Esophagus muscularis mucosa (tissue), 4 donors: ENCODE data around the gene SMIM13. TPM values are rescaled to one million over a fixed set of nuclear protein-coding genes. Genes with fewer than 3 reads are reported as not detected.

ENCODE experiments used
- DNase-seq: peaks from one replicate; pipeline ENCODE4 v3.0.0-alpha.2; 2017; ENCODE audit errors: extremely low spot score
- H3K27ac ChIP-seq, 4 donors: fragments of 200-600 bp; sonication (generic); replicated peaks in 1 of 4; 1 replicate in 3 of 4; 2 replicates in 1 of 4; pipeline ENCODE4 v1.5.1; 2016 to 2019; ENCODE audit warnings: mild to moderate bottlenecking in 1 of 4
- H3K27me3 ChIP-seq, 4 donors: fragments of 200-600 bp; sonication (generic); one replicate each; pipeline versions ENCODE4 v1.5.1 to v1.6.0; 2016 to 2019
- H3K36me3 ChIP-seq, 4 donors: fragments of 200-600 bp; sonication (generic); one replicate each; pipeline ENCODE4 v1.5.1; 2016 to 2019
- H3K4me1 ChIP-seq, 4 donors: fragments of 200-600 bp; sonication (generic); one replicate each; pipeline ENCODE4 v1.5.1; 2016 to 2019
- H3K4me3 ChIP-seq, 4 donors: fragments of 200-600 bp; sonication (generic); 1 replicate in 2 of 4; 2 replicates in 2 of 4; pipeline ENCODE4 v1.5.1; 2016 to 2019; ENCODE audit warnings: mild to moderate bottlenecking in 4 of 4, moderate library complexity in 1 of 4
- H3K9me3 ChIP-seq, 4 donors: fragments of 200-600 bp; sonication (generic); 1 replicate in 3 of 4; 2 replicates in 1 of 4; pipeline ENCODE4 v1.5.1; 2016 to 2019
- CTCF ChIP-seq, 3 experiments: fragments of 200-600 bp in 2 of 3; fragments of 450-650 bp in 1 of 3; sonication (generic) in 2 of 3; IDR thresholded peaks; one replicate each; pipeline ENCODE4 v1.5.1; 2017 to 2019; ENCODE audit warnings: antibody characterized with exemption in 3 of 3, mild to moderate bottlenecking in 2 of 3, moderate library complexity in 1 of 3
- EP300 ChIP-seq: sonication (generic); formaldehyde crosslinking; IDR thresholded peaks from one replicate; pipeline ENCODE4 v1.6.1; 2017; ENCODE audit warnings: antibody characterized with exemption
- POLR2A ChIP-seq: fragments of 450-650 bp; IDR thresholded peaks from one replicate; pipeline ENCODE4 v1.6.1; 2017; ENCODE audit warnings: antibody characterized with exemption, moderate library complexity, mild to moderate bottlenecking, low read depth
- POLR2AphosphoS5 ChIP-seq, 2 donors: sonication (generic); formaldehyde crosslinking; IDR thresholded peaks; one replicate each; pipeline ENCODE4 v1.6.1; 2017; ENCODE audit warnings: antibody characterized with exemption in 2 of 2
- WGBS: methylation state at CpG from one replicate; pipeline ENCODE4 v1.1.5; 2018; 5-methylcytosine and 5-hydroxymethylcytosine counted together
- intact Hi-C: fragments of 100-400 bp; cut with DNase I; formaldehyde crosslinking; loops from one replicate; pipeline ENCODE4 v1.15.1; 2023
- small RNA-seq, 3 donors: library from RNA; depleted of rRNA; stranded (forward); fragments of <200 nt; gene quantifications; one replicate each; pipeline ENCODE3, GENCODE V24; 2016
- total RNA-seq, 4 donors: library from RNA; depleted of rRNA; stranded (reverse); fragments of >200 nt; gene quantifications; one replicate each; pipeline versions ENCODE4 v1.1.0 to v1.2.1, GENCODE V29; 2016

The SMIM13 gene
- total RNA-seq, 4 donors from 2014 or later: 9.3 to 15.2 (median 12.0) TPM

- Histone ChIP-seq H3K27me3 (no peaks in the 10 kb centered on the region), H3K9me3 (no peaks in the 10 kb centered on the region), H3K4me1 (no peaks in the 10 kb centered on the region), H3K27ac (no peak overlapping the region), H3K36me3 (peaks cover 33 to 97% (median 72%) of the 10 kb centered on the region in 4 donors), H3K4me3 (no peak overlapping the region)
- DNase-seq: peak; percentile 10
- intact Hi-C loops: no loop called here
- TF ChIP-seq EP300 (no peak), CTCF (IDR thresholded peaks at IDR 0.05) (no peak), POLR2AphosphoS5 (IDR thresholded peaks at IDR 0.05) (no peak), POLR2A (no peak)
- WGBS: 97% methylated on average over 6 of the region's 6 CpGs
Measured at GRCh38 chr6:11187301-11187700, 93.7 kb downstream of the SMIM13 start.

Small RNAs within 50 kb of the gene (small RNA-seq; reads per million reads assigned to genes)
- gene AL136139.1: 0 reads per million in 3 donors

Other genes with a start within 250 kb of the SMIM13 start
- gene GCM2, start 211.8 kb upstream of the SMIM13 start, total RNA-seq: not detected
- 1 to 10 TPM in 1 of 4 donors, under 1 TPM in 3; 0.13 to 2.9 (median 0.70) TPM for gene SYCP2L, start 206.8 kb upstream of the SMIM13 start, total RNA-seq
- under 1 TPM; 0.26 to 0.57 (median 0.46) TPM for gene ELOVL2, start 49.5 kb upstream of the SMIM13 start, total RNA-seq
- gene ERVFRD-1, start 17.9 kb downstream of the SMIM13 start, total RNA-seq: under 1 TPM; 0.11 to 0.83 (median 0.27) TPM
- 10 to 100 TPM; 18.3 to 47.2 (median 32.9) TPM for gene NEDD9, start 138.8 kb downstream of the SMIM13 start, total RNA-seq